GM23338 (cell line): ENCODE results near the gene NELFCD.

Experiments
- CREB1 ChIP-seq: fragments of 250-450 bp; sonication (Bioruptor Pico); IDR thresholded peaks from 2 replicates; pipeline ENCODE4 v1.5.0; 2020; ENCODE audit warnings: low read depth, mild to moderate bottlenecking, moderate library complexity
- EZH2 ChIP-seq: fragments of 200-600 bp; sonication (generic); IDR thresholded peaks from one replicate; pipeline ENCODE4 v1.8.0; 2017; ENCODE audit warnings: antibody characterized with exemption, mild to moderate bottlenecking, low read depth; ENCODE audit not compliant: unreplicated experiment
- EZH2phosphoT487 ChIP-seq: fragments of 200-600 bp; sonication (generic); IDR thresholded peaks from one replicate; pipeline ENCODE4 v1.8.1; 2018; ENCODE audit warnings: antibody characterized with exemption; ENCODE audit not compliant: unreplicated experiment
- JUNB ChIP-seq: IDR thresholded peaks from one replicate; pipeline ENCODE4 v1.6.1; 2016; ENCODE audit warnings: antibody characterized with exemption; ENCODE audit not compliant: unreplicated experiment
- NANOG ChIP-seq: IDR thresholded peaks from 2 replicates; pipeline ENCODE4 v1.6.1; 2016; ENCODE audit warnings: antibody characterized with exemption, borderline replicate concordance
- POLR2AphosphoS5 ChIP-seq: IDR thresholded peaks from 2 replicates; pipeline ENCODE4 v1.6.1; 2016; ENCODE audit warnings: antibody characterized with exemption, low read depth
- STAT1 ChIP-seq: IDR thresholded peaks from one replicate; pipeline ENCODE4 v1.6.1; 2016; ENCODE audit warnings: antibody characterized with exemption; ENCODE audit not compliant: unreplicated experiment
- ZNF114 ChIP-seq: fragments of 250-450 bp; sonication (Bioruptor Pico); IDR thresholded peaks from 2 replicates; pipeline ENCODE4 v1.5.0; 2020; ENCODE audit warnings: mild to moderate bottlenecking, moderate library complexity
- TF ChIP-seq, protein P1 (sequence below), 2 experiments: fragments of 200-600 bp in 1 of 2; sonication (generic) in 1 of 2; conservative IDR thresholded peaks; 2 replicates each; pipeline versions ENCODE4 v1.5.1 to v1.6.1; 2016 to 2017; ENCODE audit warnings: antibody characterized with exemption in 2 of 2, low read depth in 2 of 2, mild to moderate bottlenecking in 2 of 2, moderate library complexity in 1 of 2
- TF ChIP-seq, protein P2 (sequence below): IDR thresholded peaks from one replicate; pipeline ENCODE4 v1.6.1; 2018; ENCODE audit warnings: antibody characterized with exemption; ENCODE audit not compliant: unreplicated experiment
- TF ChIP-seq, protein P3 (sequence below): fragments of 250-450 bp; sonication (Bioruptor Pico); IDR thresholded peaks from 2 replicates; pipeline ENCODE4 v1.5.0; 2020; ENCODE audit warnings: mild to moderate bottlenecking, moderate library complexity
- TF ChIP-seq, protein P4 (sequence below): IDR thresholded peaks from 2 replicates; pipeline ENCODE4 v1.6.1; 2016; ENCODE audit warnings: antibody characterized with exemption

DNA sequence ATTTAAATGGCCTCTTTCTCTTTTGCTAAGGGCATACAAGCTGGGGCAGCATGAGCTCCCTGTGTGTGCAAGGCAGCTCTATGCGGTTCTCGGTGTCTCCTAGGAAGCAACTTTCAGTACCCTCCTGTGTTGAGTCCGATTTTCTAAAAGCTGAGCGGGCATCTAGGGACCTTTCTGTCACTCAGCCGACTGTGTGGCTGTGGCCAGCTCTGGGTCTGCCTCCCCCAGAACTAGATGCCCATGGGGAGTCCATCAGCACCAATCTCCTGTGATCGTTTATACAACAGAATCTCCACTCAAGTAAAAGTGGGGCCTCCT is 7.5 kb downstream of the NELFCD start:
- no peak for TF ChIP-seq POLR2AphosphoS5
- TF ChIP-seq, protein P1, sequence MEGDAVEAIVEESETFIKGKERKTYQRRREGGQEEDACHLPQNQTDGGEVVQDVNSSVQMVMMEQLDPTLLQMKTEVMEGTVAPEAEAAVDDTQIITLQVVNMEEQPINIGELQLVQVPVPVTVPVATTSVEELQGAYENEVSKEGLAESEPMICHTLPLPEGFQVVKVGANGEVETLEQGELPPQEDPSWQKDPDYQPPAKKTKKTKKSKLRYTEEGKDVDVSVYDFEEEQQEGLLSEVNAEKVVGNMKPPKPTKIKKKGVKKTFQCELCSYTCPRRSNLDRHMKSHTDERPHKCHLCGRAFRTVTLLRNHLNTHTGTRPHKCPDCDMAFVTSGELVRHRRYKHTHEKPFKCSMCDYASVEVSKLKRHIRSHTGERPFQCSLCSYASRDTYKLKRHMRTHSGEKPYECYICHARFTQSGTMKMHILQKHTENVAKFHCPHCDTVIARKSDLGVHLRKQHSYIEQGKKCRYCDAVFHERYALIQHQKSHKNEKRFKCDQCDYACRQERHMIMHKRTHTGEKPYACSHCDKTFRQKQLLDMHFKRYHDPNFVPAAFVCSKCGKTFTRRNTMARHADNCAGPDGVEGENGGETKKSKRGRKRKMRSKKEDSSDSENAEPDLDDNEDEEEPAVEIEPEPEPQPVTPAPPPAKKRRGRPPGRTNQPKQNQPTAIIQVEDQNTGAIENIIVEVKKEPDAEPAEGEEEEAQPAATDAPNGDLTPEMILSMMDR (conservative IDR thresholded peaks at IDR 0.05; ENCODE audit: low read depth in 2 of 2), result no peak
- TF ChIP-seq EZH2, result no peak
- TF ChIP-seq, protein P2, sequence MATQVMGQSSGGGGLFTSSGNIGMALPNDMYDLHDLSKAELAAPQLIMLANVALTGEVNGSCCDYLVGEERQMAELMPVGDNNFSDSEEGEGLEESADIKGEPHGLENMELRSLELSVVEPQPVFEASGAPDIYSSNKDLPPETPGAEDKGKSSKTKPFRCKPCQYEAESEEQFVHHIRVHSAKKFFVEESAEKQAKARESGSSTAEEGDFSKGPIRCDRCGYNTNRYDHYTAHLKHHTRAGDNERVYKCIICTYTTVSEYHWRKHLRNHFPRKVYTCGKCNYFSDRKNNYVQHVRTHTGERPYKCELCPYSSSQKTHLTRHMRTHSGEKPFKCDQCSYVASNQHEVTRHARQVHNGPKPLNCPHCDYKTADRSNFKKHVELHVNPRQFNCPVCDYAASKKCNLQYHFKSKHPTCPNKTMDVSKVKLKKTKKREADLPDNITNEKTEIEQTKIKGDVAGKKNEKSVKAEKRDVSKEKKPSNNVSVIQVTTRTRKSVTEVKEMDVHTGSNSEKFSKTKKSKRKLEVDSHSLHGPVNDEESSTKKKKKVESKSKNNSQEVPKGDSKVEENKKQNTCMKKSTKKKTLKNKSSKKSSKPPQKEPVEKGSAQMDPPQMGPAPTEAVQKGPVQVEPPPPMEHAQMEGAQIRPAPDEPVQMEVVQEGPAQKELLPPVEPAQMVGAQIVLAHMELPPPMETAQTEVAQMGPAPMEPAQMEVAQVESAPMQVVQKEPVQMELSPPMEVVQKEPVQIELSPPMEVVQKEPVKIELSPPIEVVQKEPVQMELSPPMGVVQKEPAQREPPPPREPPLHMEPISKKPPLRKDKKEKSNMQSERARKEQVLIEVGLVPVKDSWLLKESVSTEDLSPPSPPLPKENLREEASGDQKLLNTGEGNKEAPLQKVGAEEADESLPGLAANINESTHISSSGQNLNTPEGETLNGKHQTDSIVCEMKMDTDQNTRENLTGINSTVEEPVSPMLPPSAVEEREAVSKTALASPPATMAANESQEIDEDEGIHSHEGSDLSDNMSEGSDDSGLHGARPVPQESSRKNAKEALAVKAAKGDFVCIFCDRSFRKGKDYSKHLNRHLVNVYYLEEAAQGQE, result no peak
- TF ChIP-seq JUNB, result no peak
- TF ChIP-seq EZH2phosphoT487, result no peak
- TF ChIP-seq CREB1 (CRISPR knock-in tag), result no peak
- no peak for TF ChIP-seq ZNF114 (CRISPR knock-in tag)
- TF ChIP-seq STAT1, result no peak
- TF ChIP-seq, protein P3, sequence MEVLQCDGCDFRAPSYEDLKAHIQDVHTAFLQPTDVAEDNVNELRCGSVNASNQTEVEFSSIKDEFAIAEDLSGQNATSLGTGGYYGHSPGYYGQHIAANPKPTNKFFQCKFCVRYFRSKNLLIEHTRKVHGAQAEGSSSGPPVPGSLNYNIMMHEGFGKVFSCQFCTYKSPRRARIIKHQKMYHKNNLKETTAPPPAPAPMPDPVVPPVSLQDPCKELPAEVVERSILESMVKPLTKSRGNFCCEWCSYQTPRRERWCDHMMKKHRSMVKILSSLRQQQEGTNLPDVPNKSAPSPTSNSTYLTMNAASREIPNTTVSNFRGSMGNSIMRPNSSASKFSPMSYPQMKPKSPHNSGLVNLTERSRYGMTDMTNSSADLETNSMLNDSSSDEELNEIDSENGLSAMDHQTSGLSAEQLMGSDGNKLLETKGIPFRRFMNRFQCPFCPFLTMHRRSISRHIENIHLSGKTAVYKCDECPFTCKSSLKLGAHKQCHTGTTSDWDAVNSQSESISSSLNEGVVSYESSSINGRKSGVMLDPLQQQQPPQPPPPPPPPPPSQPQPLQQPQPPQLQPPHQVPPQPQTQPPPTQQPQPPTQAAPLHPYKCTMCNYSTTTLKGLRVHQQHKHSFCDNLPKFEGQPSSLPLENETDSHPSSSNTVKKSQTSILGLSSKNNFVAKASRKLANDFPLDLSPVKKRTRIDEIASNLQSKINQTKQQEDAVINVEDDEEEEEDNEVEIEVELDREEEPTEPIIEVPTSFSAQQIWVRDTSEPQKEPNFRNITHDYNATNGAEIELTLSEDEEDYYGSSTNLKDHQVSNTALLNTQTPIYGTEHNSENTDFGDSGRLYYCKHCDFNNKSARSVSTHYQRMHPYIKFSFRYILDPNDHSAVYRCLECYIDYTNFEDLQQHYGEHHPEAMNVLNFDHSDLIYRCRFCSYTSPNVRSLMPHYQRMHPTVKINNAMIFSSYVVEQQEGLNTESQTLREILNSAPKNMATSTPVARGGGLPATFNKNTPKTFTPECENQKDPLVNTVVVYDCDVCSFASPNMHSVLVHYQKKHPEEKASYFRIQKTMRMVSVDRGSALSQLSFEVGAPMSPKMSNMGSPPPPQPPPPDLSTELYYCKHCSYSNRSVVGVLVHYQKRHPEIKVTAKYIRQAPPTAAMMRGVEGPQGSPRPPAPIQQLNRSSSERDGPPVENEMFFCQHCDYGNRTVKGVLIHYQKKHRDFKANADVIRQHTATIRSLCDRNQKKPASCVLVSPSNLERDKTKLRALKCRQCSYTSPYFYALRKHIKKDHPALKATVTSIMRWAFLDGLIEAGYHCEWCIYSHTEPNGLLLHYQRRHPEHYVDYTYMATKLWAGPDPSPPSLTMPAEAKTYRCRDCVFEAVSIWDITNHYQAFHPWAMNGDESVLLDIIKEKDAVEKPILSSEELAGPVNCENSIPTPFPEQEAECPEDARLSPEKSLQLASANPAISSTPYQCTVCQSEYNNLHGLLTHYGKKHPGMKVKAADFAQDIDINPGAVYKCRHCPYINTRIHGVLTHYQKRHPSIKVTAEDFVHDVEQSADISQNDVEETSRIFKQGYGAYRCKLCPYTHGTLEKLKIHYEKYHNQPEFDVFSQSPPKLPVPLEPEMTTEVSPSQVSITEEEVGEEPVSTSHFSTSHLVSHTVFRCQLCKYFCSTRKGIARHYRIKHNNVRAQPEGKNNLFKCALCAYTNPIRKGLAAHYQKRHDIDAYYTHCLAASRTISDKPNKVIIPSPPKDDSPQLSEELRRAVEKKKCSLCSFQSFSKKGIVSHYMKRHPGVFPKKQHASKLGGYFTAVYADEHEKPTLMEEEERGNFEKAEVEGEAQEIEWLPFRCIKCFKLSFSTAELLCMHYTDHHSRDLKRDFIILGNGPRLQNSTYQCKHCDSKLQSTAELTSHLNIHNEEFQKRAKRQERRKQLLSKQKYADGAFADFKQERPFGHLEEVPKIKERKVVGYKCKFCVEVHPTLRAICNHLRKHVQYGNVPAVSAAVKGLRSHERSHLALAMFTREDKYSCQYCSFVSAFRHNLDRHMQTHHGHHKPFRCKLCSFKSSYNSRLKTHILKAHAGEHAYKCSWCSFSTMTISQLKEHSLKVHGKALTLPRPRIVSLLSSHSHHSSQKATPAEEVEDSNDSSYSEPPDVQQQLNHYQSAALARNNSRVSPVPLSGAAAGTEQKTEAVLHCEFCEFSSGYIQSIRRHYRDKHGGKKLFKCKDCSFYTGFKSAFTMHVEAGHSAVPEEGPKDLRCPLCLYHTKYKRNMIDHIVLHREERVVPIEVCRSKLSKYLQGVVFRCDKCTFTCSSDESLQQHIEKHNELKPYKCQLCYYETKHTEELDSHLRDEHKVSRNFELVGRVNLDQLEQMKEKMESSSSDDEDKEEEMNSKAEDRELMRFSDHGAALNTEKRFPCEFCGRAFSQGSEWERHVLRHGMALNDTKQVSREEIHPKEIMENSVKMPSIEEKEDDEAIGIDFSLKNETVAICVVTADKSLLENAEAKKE (CRISPR knock-in tag), result no peak
- TF ChIP-seq, protein P4, sequence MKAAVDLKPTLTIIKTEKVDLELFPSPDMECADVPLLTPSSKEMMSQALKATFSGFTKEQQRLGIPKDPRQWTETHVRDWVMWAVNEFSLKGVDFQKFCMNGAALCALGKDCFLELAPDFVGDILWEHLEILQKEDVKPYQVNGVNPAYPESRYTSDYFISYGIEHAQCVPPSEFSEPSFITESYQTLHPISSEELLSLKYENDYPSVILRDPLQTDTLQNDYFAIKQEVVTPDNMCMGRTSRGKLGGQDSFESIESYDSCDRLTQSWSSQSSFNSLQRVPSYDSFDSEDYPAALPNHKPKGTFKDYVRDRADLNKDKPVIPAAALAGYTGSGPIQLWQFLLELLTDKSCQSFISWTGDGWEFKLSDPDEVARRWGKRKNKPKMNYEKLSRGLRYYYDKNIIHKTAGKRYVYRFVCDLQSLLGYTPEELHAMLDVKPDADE, result no peak
- no peak for TF ChIP-seq NANOG
